ENCODE results near the gene PLD6. TPM values are rescaled to one million over a fixed set of nuclear protein-coding genes. Genes with fewer than 3 reads are reported as not detected.
A peak's percentile ranks its signal among the peaks of the same experiment; 100 is the strongest.

Gene PLD6
- total RNA-seq, 1 experiment from 2014 or later, result 11.6 TPM

GRCh38 chr17:17239832-17240231, 33.7 kb upstream of the PLD6 start:
- H3K79me2 ChIP-seq (ENCODE audit: low read length), result peaks cover 23% of the 10 kb centered on the region
- no peaks in the 10 kb centered on the region for H3K9me3 ChIP-seq (ENCODE audit: low read length)
- no peaks in the 10 kb centered on the region for H3K9me2 ChIP-seq (replicated peaks; ENCODE audit: low read length)
- H2AFZ ChIP-seq (ENCODE audit: low read length), result no peak overlapping the region
- no TSS peak for BruUV-seq (replicated peaks)
- H3K4me2 ChIP-seq (ENCODE audit: low read length), result no peak overlapping the region
- no peak overlapping the region for H3K4me3 ChIP-seq (ENCODE audit: low read length)
- H4K20me1 ChIP-seq (ENCODE audit: low read length), result peaks cover 8% of the 10 kb centered on the region; the same call in 1 of the 2 replicates
- TF ChIP-seq EZH2phosphoT487 (IDR thresholded peaks at IDR 0.05; ENCODE audit: borderline replicate concordance, low read length) (no peak), EZH2 (IDR thresholded peaks at IDR 0.05; ENCODE audit: low read length, unreplicated experiment) (no peak)
- TF ChIP-seq, protein P1, sequence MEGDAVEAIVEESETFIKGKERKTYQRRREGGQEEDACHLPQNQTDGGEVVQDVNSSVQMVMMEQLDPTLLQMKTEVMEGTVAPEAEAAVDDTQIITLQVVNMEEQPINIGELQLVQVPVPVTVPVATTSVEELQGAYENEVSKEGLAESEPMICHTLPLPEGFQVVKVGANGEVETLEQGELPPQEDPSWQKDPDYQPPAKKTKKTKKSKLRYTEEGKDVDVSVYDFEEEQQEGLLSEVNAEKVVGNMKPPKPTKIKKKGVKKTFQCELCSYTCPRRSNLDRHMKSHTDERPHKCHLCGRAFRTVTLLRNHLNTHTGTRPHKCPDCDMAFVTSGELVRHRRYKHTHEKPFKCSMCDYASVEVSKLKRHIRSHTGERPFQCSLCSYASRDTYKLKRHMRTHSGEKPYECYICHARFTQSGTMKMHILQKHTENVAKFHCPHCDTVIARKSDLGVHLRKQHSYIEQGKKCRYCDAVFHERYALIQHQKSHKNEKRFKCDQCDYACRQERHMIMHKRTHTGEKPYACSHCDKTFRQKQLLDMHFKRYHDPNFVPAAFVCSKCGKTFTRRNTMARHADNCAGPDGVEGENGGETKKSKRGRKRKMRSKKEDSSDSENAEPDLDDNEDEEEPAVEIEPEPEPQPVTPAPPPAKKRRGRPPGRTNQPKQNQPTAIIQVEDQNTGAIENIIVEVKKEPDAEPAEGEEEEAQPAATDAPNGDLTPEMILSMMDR (conservative IDR thresholded peaks at IDR 0.05; ENCODE audit: low read depth, low read length), result no peak
- intact Hi-C loops (cut with micrococcal nuclease), result loop anchor here (5.0 kb wide), 1 partner anchor 42 kb away; the partner anchor contains the start of gene COPS3
- DNase-seq (no peak), ATAC-seq (no peak)
- H3K27me3 ChIP-seq (ENCODE audit: low read length), result no peaks in the 10 kb centered on the region
- no peaks in the 10 kb centered on the region for H3F3A ChIP-seq (ENCODE audit: low read length, unreplicated experiment)
- no peak overlapping the region for H3K9ac ChIP-seq (ENCODE audit: low read length)
- no peak overlapping the region for H3K27ac ChIP-seq (ENCODE audit: low read length)
- H3K36me3 ChIP-seq (ENCODE audit: low read depth, low read length), result no peaks in the 10 kb centered on the region
- ChIA-PET CTCF (no interaction called here), POLR2A (ENCODE audit: unreplicated experiment) (no interaction called here)
- peaks cover 11% of the 10 kb centered on the region for H3K4me1 ChIP-seq (ENCODE audit: insufficient read depth, low read length)

- H3K9ac ChIP-seq (ENCODE audit: low read length), result peak within 1 kb of the TSS; percentile 94
- H3K9me2 ChIP-seq (replicated peaks; ENCODE audit: low read length), result no peaks in the 10 kb centered on the region
- H3K27me3 ChIP-seq (ENCODE audit: low read length), result no peaks in the 10 kb centered on the region
- peak; percentile 76 for ATAC-seq
- peak within 1 kb of the TSS; percentile 99 for H2AFZ ChIP-seq (ENCODE audit: low read length)
- CTCF ChIA-PET, result no interaction called here
- peak within 1 kb of the TSS; percentile 97 for H3K4me2 ChIP-seq (ENCODE audit: low read length)
- no peaks in the 10 kb centered on the region for H3F3A ChIP-seq (ENCODE audit: low read length, unreplicated experiment)
- H3K4me3 ChIP-seq (ENCODE audit: low read length), result peak within 1 kb of the TSS; percentile 93
- TF ChIP-seq, protein P1 (conservative IDR thresholded peaks at IDR 0.05; ENCODE audit: low read depth, low read length), result no peak
- no peak for TF ChIP-seq EZH2phosphoT487 (IDR thresholded peaks at IDR 0.05; ENCODE audit: borderline replicate concordance, low read length)
- no peak for TF ChIP-seq EZH2 (IDR thresholded peaks at IDR 0.05; ENCODE audit: low read length, unreplicated experiment)
- peak within 1 kb of the TSS; percentile 79 for H3K27ac ChIP-seq (ENCODE audit: low read length)
- peaks cover 3% of the 10 kb centered on the region; the same call in 1 of the 2 replicates for H3K36me3 ChIP-seq (ENCODE audit: low read depth, low read length)
- H3K79me2 ChIP-seq (ENCODE audit: low read length), result peaks cover 47% of the 10 kb centered on the region
- peaks cover 11% of the 10 kb centered on the region for H3K4me1 ChIP-seq (ENCODE audit: insufficient read depth, low read length)
- intact Hi-C loops (cut with micrococcal nuclease), result loop anchor here (2.0 to 5.0 kb wide), 2 partner anchors 45 to 86 kb away; partner anchors contain the start of gene COPS3
- peaks cover 8% of the 10 kb centered on the region; the same call in 1 of the 2 replicates for H4K20me1 ChIP-seq (ENCODE audit: low read length)
- POLR2A ChIA-PET (ENCODE audit: unreplicated experiment), result no interaction called here
- DNase-seq, result peak; percentile 78
- no TSS peak for BruUV-seq (replicated peaks)
- H3K9me3 ChIP-seq (ENCODE audit: low read length), result no peaks in the 10 kb centered on the region
Observed at GRCh38 chr17:17237026-17237799, 31.1 kb upstream of the PLD6 start, which contains the start of gene FLCN. Gene FLCN, minus strand, starts transcription at chr17:17237168. Its CDS starts 9,031 bp downstream, at chr17:17228137.

Data from PC-3 (cell line).